ENCODE measurements around the gene SEM1.
"Not testable (repeated sequence)": the region's sequence is repeated elsewhere in the genome, so short reads cannot be mapped to it uniquely, and the experiment has no call there.

SEM1 gene

DNA sequence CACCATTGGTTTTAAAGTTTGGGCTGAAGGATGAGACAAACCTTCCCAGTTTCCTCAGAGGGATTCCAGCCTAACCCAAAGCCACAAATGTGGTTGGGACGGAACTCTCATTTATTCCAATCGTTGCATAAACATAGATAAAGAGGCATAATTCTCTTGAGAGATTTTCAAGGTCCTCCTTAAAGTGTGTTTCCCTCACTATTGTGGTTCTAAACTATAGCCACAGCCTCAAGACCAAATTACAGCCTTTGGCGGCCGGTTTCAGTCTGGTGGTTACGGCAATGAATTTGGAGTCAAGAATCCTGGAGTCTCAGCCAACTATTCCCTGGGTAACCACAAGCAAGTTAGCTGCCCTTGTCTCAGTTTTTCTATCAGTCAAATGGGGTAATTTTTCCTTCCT is 42.6 kb downstream of the SEM1 start:
- Histone ChIP-seq H3K4me3 (ENCODE audit: low read depth, low read length) (no peak overlapping the region), H3K36me3 (no peaks in the 10 kb centered on the region), H3K27me3 (ENCODE audit: insufficient read depth, low read depth, severe bottlenecking) (no peaks in the 10 kb centered on the region), H3K27ac (no peak overlapping the region), H3K9me3 (ENCODE audit: severe bottlenecking) (peaks cover 3% of the 10 kb centered on the region)
- no peak for DNase-seq
- TF ChIP-seq, protein P1, sequence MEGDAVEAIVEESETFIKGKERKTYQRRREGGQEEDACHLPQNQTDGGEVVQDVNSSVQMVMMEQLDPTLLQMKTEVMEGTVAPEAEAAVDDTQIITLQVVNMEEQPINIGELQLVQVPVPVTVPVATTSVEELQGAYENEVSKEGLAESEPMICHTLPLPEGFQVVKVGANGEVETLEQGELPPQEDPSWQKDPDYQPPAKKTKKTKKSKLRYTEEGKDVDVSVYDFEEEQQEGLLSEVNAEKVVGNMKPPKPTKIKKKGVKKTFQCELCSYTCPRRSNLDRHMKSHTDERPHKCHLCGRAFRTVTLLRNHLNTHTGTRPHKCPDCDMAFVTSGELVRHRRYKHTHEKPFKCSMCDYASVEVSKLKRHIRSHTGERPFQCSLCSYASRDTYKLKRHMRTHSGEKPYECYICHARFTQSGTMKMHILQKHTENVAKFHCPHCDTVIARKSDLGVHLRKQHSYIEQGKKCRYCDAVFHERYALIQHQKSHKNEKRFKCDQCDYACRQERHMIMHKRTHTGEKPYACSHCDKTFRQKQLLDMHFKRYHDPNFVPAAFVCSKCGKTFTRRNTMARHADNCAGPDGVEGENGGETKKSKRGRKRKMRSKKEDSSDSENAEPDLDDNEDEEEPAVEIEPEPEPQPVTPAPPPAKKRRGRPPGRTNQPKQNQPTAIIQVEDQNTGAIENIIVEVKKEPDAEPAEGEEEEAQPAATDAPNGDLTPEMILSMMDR (IDR thresholded peaks at IDR 0.05; ENCODE audit: low read depth, low read length): no peak

DNA sequence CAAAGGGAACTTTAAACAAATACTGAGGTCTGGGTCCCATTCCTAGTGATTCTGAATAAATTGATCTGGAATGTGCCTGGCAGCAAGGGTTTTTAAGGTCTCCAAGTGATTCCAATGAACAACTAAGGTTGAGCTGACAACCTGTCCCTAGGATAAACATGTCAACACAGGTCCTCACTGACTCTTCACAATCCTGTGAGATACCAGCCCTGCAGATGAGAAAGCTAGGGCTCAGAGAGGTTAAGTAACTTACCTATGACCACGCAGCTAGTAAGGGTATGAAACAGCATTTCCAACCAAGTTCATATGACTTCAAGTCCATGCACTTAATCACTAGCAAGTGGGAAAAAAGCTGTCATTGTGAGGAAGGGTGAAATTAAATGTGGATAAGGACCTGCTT is 44.0 kb downstream of the SEM1 start:
- H3K27ac ChIP-seq: no peak overlapping the region
- TF ChIP-seq, protein P1 (IDR thresholded peaks at IDR 0.05; ENCODE audit: low read depth, low read length): no peak
- peaks cover 4% of the 10 kb centered on the region for H3K9me3 ChIP-seq (ENCODE audit: severe bottlenecking)
- no peaks in the 10 kb centered on the region for H3K36me3 ChIP-seq
- H3K4me3 ChIP-seq (ENCODE audit: low read depth, low read length): no peak overlapping the region
- H3K27me3 ChIP-seq (ENCODE audit: insufficient read depth, low read depth, severe bottlenecking): no peaks in the 10 kb centered on the region
- DNase-seq: no peak

DNA sequence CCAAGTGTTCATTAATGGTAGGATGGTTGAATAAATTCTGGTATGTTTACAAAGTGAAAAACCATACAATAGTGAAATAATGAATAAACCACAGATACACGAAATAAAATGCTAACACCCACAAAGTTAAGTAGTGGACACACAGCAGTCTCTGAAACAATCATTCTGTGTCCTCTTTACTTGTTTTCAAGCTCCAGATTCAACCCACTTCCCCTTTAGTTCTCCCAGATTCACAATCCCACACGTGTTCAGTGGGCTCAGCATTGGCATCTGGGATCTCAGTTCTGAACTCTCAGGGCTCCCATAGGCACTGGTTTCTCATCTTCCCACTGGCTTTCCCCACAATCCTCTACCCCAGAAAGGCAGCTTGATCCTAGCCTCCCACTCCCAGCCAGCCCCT is 44.9 kb downstream of the SEM1 start:
- no peak overlapping the region for H3K4me3 ChIP-seq (ENCODE audit: low read depth, low read length)
- H3K27ac ChIP-seq: peak overlapping the region; percentile 35
- TF ChIP-seq, protein P1 (IDR thresholded peaks at IDR 0.05; ENCODE audit: low read depth, low read length): no peak
- DNase-seq: no peak
- no peaks in the 10 kb centered on the region for H3K27me3 ChIP-seq (ENCODE audit: insufficient read depth, low read depth, severe bottlenecking)
- H3K36me3 ChIP-seq: no peaks in the 10 kb centered on the region
- H3K9me3 ChIP-seq (ENCODE audit: severe bottlenecking): peaks cover 4% of the 10 kb centered on the region

- Histone ChIP-seq H3K27me3 (ENCODE audit: insufficient read depth, low read depth, severe bottlenecking) (no peaks in the 10 kb centered on the region), H3K9me3 (ENCODE audit: severe bottlenecking) (peaks cover 4% of the 10 kb centered on the region), H3K36me3 (no peaks in the 10 kb centered on the region), H3K27ac (peak overlapping the region; percentile 54), H3K4me3 (ENCODE audit: low read depth, low read length) (no peak overlapping the region)
- TF ChIP-seq, protein P1 (IDR thresholded peaks at IDR 0.05; ENCODE audit: low read depth, low read length): no peak
- no peak for DNase-seq
Observed at GRCh38 chr7:96663871-96664445, 45.7 kb downstream of the SEM1 start.

DNA sequence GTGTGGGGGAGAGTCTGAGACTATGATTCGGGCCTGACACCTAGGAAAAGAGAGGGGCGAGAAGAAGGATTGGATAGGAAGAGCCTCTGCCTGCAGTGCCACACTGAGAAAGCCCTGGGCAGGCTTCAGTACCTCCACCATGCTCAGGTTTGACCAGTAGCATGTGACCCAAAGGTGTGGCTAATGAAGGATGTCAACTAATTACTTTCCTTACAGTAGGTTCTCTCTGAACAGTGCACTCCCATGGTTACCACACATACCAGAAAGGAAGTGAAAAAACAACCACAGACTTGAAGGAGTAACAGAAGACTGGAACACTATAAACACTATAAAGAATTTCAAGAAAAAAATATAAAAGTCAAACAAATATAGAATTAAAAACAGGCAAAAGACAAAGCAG is 46.2 kb downstream of the SEM1 start:
- Histone ChIP-seq H3K27me3 (ENCODE audit: insufficient read depth, low read depth, severe bottlenecking) (no peaks in the 10 kb centered on the region), H3K36me3 (no peaks in the 10 kb centered on the region), H3K27ac (peak overlapping the region; percentile 54), H3K9me3 (ENCODE audit: severe bottlenecking) (peaks cover 4% of the 10 kb centered on the region), H3K4me3 (ENCODE audit: low read depth, low read length) (no peak overlapping the region)
- TF ChIP-seq, protein P1 (IDR thresholded peaks at IDR 0.05; ENCODE audit: low read depth, low read length): no peak
- DNase-seq: no peak

GRCh38 chr7:96662151-96662550 is 47.5 kb downstream of the SEM1 start:
- not testable (repeated sequence) for H3K27me3 ChIP-seq (ENCODE audit: insufficient read depth, low read depth, severe bottlenecking); H3K4me3 ChIP-seq (ENCODE audit: low read depth, low read length)

More at GRCh38 chr7:96662151-96662550, 47.5 kb downstream of the SEM1 start:
- not testable (repeated sequence) for H3K27ac ChIP-seq; DNase-seq; H3K36me3 ChIP-seq; H3K9me3 ChIP-seq (ENCODE audit: severe bottlenecking)

Measured in WERI-Rb-1 (cell line).